DND-41 (cell line): ENCODE data around the gene SBK3.

Source experiments
- EZH2 ChIP-seq: IDR thresholded peaks from 3 replicates; pipeline ENCODE4 v1.6.1; 2012; ENCODE audit warnings: borderline replicate concordance, low read depth, mild to moderate bottlenecking, moderate library complexity, low read length, inconsistent platforms; ENCODE audit not compliant: severe bottlenecking
- TF ChIP-seq, protein P1 (sequence below): IDR thresholded peaks from 2 replicates; pipeline ENCODE4 v1.5.1; 2012; ENCODE audit warnings: borderline replicate concordance, low read length, moderate library complexity, mild to moderate bottlenecking; ENCODE audit not compliant: poor library complexity, severe bottlenecking; ENCODE audit errors: extremely low read depth

- TF ChIP-seq, protein P1, sequence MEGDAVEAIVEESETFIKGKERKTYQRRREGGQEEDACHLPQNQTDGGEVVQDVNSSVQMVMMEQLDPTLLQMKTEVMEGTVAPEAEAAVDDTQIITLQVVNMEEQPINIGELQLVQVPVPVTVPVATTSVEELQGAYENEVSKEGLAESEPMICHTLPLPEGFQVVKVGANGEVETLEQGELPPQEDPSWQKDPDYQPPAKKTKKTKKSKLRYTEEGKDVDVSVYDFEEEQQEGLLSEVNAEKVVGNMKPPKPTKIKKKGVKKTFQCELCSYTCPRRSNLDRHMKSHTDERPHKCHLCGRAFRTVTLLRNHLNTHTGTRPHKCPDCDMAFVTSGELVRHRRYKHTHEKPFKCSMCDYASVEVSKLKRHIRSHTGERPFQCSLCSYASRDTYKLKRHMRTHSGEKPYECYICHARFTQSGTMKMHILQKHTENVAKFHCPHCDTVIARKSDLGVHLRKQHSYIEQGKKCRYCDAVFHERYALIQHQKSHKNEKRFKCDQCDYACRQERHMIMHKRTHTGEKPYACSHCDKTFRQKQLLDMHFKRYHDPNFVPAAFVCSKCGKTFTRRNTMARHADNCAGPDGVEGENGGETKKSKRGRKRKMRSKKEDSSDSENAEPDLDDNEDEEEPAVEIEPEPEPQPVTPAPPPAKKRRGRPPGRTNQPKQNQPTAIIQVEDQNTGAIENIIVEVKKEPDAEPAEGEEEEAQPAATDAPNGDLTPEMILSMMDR, result no peak
- no peak for TF ChIP-seq EZH2
Measured at GRCh38 chr19:55542292-55542855, 3.0 kb downstream of the SBK3 start.
